NCI-H187 treated with DMSO at 0.1 percent for 48 hours (cell line): Measurements from ENCODE around the gene IRS2.
"Not testable (repeated sequence)": the region's sequence is repeated elsewhere in the genome, so short reads cannot be mapped to it uniquely, and the experiment has no call there.

Experiments used
- DNase-seq: peaks from one replicate; lab custom pipeline; 2025; lab: John Stamatoyannopoulos, UW

The IRS2 gene, protein sequence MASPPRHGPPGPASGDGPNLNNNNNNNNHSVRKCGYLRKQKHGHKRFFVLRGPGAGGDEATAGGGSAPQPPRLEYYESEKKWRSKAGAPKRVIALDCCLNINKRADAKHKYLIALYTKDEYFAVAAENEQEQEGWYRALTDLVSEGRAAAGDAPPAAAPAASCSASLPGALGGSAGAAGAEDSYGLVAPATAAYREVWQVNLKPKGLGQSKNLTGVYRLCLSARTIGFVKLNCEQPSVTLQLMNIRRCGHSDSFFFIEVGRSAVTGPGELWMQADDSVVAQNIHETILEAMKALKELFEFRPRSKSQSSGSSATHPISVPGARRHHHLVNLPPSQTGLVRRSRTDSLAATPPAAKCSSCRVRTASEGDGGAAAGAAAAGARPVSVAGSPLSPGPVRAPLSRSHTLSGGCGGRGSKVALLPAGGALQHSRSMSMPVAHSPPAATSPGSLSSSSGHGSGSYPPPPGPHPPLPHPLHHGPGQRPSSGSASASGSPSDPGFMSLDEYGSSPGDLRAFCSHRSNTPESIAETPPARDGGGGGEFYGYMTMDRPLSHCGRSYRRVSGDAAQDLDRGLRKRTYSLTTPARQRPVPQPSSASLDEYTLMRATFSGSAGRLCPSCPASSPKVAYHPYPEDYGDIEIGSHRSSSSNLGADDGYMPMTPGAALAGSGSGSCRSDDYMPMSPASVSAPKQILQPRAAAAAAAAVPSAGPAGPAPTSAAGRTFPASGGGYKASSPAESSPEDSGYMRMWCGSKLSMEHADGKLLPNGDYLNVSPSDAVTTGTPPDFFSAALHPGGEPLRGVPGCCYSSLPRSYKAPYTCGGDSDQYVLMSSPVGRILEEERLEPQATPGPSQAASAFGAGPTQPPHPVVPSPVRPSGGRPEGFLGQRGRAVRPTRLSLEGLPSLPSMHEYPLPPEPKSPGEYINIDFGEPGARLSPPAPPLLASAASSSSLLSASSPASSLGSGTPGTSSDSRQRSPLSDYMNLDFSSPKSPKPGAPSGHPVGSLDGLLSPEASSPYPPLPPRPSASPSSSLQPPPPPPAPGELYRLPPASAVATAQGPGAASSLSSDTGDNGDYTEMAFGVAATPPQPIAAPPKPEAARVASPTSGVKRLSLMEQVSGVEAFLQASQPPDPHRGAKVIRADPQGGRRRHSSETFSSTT (N-terminal part only)

DNA sequence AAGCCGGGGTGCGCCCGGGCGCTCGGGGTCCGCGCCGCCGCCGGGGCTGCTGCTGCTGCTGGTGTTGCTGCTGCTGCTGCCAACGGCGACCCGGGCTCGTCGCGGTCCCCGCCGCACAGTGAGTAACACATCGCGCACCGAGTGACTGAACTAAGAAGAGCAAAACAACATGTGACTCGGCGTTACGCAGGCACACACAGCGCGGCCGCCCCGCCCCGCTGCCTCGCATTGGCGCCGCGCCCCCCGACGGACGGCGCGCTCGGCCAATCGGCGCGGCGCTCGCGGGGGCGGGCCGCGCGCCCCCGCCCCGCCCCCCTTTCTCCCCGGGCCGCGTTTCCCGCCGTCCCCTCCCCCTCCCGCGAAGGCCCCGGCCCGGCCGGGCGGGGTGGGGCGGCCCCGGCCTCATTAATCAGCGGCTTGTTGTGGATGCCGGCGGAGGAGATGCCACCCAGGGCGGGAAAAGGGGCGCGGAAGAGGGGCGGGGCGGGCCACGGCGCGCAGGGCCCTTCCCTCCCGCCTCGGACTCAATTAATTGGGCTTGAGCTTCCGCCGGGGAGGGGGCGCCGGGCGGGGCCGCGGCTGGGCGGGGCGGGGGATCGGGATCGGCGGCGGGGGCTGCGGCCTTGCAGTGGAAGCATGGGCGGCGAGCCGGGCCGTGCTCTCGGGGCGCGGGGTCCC lies at the start of gene IRS2:
IRS2 (minus strand) TSS at position 127 of the 678 bp plus-strand sequence. CDS start 530 bp downstream, outside the sequence.
- peak; percentile 96 for DNase-seq

GRCh38 chr13:109834973-109835720 lies 48.8 kb upstream of the IRS2 start:
- DNase-seq: no peak

DNA sequence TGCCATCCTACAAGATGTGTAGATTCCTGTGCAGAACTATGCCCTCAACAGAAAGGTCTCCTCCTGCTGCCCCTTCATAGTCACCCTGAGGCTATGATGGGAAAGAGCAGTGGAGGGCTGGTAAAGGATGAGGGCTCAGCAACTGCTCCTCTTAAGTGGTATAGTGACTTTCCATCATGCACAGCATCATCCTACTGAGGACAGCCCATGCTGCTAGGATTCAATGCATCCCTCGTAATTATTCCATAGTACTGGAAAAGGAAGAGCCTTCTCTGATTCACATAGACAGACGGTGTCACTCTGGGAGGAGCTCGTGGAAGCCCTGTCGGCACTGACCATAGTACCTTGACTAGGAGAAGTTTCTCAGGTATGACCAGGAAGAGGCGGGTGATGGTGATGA lies 47.6 kb upstream of the IRS2 start:
- DNase-seq: no peak

DNA sequence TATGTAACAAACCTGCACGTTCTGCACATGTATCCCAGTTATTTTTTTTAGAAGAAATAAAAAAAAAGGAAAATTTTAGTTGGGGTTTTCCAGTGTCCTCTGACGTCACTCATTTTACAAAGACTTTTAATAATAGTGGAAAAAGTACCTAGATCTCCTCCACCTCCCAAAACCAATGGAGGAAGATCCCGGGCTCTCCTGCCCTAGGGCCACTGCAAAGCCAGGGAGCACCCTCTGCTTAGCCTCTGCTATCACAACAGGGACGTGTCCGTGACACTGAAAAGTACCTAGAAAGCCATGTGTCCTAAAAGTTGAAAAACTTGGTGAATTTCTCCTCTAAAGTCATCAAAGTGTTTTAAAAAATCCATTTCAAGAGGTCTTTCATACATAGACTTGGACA lies 46.7 kb upstream of the IRS2 start:
- DNase-seq: no peak

DNA sequence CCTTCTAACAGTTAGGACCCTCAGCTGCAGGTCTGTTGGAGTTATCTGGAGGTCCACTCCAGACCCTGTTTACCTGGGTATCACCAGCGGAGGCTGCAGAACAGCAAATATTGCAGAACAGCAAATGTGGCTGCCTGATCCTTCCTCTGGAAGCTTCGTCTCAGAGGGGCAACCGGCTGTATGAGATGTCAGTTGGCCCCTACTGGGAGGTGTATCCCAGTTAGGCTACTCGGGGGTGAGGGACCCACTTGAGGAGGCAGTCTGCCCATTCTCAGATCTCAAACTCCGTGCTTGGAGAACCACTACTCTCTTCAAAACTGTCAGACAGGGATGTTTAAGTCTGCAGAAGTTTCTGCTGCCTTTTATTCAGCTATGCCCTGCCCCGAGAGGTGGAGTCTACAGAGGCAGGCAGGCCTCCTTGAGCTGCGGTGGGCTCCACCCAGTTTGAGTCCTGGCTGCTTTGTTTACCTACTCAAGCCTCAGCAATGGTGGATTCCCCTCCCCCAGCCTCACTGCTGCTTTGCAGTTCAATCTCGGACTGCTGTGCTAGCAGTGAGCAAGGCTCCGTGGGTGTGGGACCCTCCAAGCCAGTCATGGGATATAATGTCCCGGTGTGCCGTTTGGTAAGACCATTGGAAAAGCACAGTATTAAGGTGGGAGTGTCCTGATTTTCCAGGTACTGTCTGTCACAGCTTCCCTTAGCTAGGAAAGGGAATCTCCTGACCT lies 42.4 kb upstream of the IRS2 start:
- DNase-seq: not testable (repeated sequence)

DNA sequence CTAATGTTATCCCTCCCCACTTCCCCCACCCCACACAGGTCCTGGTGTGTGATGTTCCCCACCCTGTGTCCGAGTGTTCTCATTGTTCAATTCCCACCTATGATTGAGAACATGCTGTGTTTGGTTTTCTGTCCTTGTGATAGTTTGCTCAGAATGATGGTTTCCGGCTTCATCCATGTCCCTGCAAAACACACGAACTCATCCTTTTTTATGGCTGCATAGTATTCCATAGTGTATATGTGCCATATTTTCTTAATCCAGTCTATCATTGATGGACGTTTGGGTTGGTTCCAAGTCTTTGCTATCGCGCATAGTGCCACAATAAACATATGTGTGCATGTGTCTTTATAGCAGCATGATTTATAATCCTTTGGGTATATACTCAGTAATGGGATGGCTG lies 36.8 kb upstream of the IRS2 start:
- not testable (repeated sequence) for DNase-seq

- peak; percentile 84 for DNase-seq
Measured at GRCh38 chr13:109821103-109821502, 34.7 kb upstream of the IRS2 start.

- peak; percentile 56 for DNase-seq
Measured at GRCh38 chr13:109819874-109820273, 33.5 kb upstream of the IRS2 start.

GRCh38 chr13:109818886-109819285 lies 32.5 kb upstream of the IRS2 start:
- DNase-seq: no peak

DNA sequence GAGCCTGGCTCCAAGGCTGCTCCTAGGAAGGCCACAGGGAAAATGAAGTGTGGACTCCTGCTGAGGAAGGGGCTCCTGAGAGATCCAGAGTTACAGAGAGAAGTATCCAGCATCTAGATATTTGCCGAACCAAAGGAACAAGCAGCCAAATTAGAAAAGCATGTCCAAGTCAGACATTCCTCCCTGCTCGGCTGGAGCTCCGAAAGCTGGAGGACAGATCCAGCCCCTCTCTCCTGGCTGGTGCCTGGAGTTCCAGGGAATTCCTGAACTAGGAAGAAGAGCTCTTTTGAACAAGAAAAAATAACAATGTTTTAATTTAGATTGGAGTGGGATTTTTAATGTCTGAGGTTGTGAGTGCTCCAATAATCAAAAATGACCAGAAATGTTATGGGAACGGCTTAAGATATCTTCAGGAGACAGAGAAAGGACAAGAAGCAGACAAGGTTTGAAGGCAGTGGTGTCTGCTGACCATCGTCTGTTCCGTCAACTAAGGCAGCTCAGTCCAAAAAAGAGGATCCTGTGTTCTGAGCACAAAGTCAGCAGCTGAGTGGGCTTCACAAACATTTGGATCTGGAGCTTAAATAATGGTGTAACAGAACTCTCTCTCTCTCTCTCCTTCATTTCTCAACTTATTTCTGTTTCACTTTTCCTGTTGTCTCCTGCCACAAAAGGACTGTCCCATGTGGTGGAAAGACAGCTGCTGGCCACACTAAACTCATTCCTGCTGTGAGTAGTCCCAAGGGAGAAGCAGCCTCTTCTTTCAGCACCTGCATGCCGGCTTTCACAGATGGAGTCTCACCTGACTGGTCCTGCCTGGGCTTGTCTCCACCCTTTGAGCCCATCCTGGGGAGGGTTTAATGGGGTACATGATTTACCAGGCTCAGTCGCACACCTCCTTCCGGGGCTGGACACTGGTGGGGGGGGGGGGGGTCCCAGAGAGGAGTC lies 31.5 kb upstream of the IRS2 start:
- DNase-seq: peak; percentile 88

GRCh38 chr13:109816808-109817203 lies 30.4 kb upstream of the IRS2 start:
- DNase-seq: no peak

DNA sequence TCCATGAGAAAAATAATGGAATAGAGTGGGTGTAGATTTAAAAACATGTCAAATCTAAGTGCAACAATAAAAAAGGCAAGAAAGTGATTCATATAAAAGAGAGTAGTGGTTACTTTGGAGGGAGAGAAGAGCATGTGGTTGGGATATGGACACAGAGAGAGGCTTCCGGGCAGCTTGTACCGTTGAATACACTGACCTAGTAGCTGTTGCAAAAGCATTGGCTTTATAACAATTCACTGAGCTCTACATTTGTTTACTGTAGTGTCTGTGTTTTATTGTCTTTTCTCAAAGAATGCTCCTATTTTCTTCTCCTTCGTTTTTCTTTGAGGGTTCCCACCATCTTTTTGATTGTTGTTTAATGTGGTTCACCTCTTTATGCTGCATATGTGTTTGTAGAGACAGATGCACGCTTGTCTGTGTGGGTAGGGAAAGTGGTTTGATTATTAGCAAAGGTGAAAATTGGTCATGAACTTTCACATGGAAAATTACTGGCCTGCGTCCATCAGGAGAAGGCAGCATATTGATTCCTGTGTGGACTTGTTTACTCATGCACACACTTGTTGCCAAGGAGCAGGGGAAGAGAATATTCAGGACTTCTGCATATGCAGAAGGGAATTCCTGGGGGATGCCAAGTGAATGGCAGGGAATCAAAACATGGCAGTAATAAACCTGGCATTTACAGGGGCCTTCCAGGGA lies 29.9 kb upstream of the IRS2 start:
- DNase-seq: no peak

DNA sequence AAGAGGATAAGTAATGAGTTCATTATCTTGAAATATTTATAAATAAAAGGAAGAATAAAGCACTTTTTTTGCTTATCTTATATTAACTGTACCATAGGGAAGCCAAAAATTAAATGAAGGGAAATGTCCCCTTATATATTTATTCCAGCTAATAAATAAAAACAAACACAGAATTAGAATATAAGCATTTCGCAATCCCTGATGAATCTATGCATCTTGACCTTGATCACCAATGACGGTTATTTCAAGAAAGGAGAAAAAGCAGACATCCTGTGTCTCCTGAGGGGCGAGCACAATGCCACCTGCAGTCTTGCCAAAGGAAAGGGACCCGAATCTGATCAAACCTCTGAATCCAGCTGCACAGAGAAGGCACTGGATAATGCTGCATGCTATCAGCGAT lies 29.3 kb upstream of the IRS2 start:
- no peak for DNase-seq

DNA sequence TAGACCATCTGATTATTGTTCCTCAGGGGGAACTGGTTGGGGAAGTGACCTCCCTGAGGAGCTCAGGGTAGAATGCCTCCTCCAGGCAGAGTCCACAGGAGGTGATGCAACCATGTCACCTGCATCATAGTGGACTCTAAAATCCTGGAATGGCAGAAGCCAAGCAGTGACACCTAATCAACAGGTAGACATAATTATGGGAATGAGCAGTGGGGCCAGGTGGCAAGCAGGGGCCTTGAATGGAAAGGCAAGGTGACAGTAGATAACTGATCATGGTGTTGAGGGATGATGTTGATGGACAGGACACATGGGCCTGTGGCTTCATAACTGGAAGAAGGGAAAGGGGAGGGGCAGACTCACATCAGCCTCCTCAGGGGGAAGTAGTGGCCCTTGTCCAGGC lies 27.3 kb upstream of the IRS2 start:
- DNase-seq: no peak

- DNase-seq: no peak
Measured at GRCh38 chr13:109812382-109812781, 26.0 kb upstream of the IRS2 start.

GRCh38 chr13:109810761-109811510 lies 24.6 kb upstream of the IRS2 start:
- DNase-seq: no peak

DNA sequence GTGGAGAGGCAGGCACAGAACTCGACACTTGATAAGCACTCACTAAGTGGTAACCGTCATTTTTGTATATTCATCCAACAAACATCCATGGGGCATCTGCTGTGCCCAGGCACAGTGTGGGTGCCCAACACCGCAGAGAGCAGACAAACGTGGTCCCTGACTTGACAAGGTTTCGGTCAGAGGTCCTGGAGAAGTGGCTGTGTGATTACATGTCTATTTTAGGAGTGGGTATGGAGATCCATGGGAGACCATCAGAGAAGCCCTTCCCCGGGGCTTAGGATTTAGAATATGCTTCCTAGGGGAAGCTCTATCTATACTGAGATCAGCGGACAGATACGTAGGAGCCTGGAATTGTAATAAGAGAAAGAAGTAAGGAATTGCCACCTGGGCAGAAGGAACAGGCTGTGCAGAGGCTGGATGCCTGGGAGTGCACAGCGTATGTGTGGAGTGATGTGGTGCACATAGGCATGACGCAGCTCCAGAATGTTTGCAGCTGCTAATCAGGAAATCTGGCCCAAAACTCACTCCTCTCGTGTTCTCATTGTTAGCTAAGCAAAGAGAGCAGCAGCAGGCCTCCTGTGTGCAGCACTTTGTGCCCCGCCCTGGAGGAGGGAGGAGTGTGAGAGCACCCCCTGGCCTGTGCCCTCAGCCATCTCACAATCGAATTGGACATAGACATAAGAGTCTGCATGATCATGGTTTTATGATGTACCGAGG lies 23.0 kb upstream of the IRS2 start:
- no peak for DNase-seq
